Activated naive CD8-positive, alpha-beta T cell treated with anti-CD3 and anti-CD28 coated beads for 36 hours (primary cell): Measurements from ENCODE around the gene ANKRD27. TPM values are rescaled to one million over a fixed set of nuclear protein-coding genes. Genes with fewer than 3 reads are reported as not detected.
A peak's percentile ranks its signal among the peaks of the same experiment; 100 is the strongest.

Source experiments
- DNase-seq: peaks from one replicate; pipeline ENCODE4 v3.0.0; 2021
- H3K27ac Mint-ChIP-seq: one replicate; pipeline ENCODE4 v1.8.0; 2022; ENCODE audit warnings: mild to moderate bottlenecking, moderate library complexity, mixed read lengths
- H3K27me3 Mint-ChIP-seq: one replicate; pipeline ENCODE4 v1.8.0; 2022; ENCODE audit warnings: mild to moderate bottlenecking, mixed read lengths
- H3K36me3 Mint-ChIP-seq: one replicate; pipeline ENCODE4 v1.8.0; 2021; ENCODE audit warnings: mild to moderate bottlenecking, mixed read lengths
- H3K4me1 Mint-ChIP-seq: one replicate; pipeline ENCODE4 v1.8.0; 2021; ENCODE audit warnings: mixed read lengths
- H3K4me3 Mint-ChIP-seq: one replicate; pipeline ENCODE4 v1.8.0; 2022; ENCODE audit warnings: mild to moderate bottlenecking, moderate library complexity, mixed read lengths
- H3K9me3 Mint-ChIP-seq: one replicate; pipeline ENCODE4 v1.8.0; 2022; ENCODE audit warnings: mixed read lengths
- total RNA-seq, 2 experiments: library from RNA; stranded (reverse); gene quantifications; one replicate each; pipeline ENCODE4 v1.2.3, GENCODE V29; 2021

The ANKRD27 gene
- total RNA-seq, 2 experiments from 2014 or later: 27.7 to 29.0 TPM

DNA sequence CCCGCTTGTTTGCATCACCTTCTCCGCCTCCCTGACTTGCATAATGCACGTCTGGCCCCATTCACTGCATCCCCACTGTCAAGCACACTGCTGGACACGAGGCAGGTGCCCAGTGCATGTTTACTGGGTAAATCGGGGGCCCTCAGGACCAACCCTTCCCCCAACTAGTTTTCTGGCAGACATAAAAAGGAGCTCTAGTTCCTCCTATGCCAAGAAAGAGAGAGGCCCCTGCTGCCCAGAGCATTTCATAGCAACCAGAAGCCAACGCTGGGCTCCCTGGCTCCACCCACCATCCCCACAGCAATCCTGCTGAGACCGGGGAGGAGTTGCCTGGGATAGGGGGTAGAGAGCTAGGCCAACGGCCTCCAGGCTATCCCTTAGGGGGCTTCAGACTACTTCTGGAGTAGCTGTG lies 23.2 kb downstream of the ANKRD27 start:
- peaks cover 10% of the 10 kb centered on the region for H3K4me1 Mint-ChIP-seq
- no peak overlapping the region for H3K4me3 Mint-ChIP-seq
- no peaks in the 10 kb centered on the region for H3K27me3 Mint-ChIP-seq
- H3K36me3 Mint-ChIP-seq: peaks cover 26% of the 10 kb centered on the region
- no peak for DNase-seq
- no peak overlapping the region for H3K27ac Mint-ChIP-seq
- no peaks in the 10 kb centered on the region for H3K9me3 Mint-ChIP-seq

DNA sequence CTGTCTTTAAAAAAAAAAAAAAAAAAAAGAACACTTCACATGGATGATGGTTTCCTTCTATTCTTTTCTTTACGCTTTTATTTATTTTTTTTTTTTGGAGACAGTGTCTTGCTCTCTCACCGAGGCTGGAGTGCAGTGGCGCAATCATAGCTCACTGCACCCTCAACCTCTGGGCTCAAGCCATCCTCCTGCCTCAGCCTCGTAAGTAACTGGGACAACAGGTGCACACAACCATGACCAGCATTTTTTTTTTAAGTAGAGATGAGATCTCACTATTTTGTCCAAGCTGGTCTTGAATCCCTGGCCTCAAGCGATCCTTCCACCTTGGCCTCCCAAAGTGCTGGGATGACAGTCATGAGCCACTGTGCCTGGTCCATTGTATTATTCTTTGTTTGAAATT lies 24.3 kb downstream of the ANKRD27 start:
- Mint-ChIP-seq H3K4me3 (no peak overlapping the region), H3K36me3 (peaks cover 28% of the 10 kb centered on the region), H3K27ac (no peak overlapping the region), H3K9me3 (no peaks in the 10 kb centered on the region), H3K27me3 (no peaks in the 10 kb centered on the region), H3K4me1 (peaks cover 16% of the 10 kb centered on the region)
- DNase-seq: no peak

DNA sequence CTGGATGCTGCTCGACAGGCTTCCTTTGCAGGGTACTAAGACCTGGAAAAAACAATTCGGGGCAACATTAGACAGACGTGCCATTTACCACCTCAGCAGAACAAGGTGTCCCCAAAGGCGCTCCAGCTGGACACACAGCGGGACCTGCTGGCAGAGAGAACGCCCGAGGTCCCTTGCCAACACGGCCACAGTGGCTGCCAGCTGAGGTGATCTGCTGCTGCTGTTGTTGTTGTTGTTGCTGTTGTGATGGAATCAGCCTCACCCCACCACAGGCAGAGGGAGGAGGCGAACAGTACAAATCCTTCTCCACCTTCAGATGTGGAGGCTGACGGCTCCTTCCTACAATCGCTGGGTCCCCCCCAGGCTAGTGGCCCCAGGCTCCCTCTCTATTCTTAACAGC lies 25.2 kb downstream of the ANKRD27 start:
- Mint-ChIP-seq H3K27ac (no peak overlapping the region), H3K27me3 (no peaks in the 10 kb centered on the region), H3K36me3 (peaks cover 26% of the 10 kb centered on the region)

DNA sequence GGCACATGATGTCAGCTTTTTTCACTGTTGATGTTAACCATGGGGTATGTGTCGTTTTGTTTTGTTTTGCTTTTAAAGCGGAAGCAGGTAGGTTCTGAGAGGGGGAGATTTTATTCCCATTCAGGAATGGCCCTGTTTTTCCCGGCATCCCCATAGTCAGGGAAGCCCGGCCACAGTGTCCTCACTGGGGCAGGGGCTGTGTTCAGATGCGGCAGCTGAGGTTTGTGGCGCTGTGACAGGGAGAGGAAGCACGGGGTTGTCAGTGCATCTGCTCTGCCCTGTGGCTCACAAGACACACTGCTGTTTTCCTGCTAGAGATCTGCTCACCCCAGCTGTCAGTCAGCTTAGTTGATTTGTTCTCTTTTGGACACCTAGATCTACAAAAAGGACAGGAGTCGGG lies 27.6 kb downstream of the ANKRD27 start:
- Mint-ChIP-seq H3K27ac (no peak overlapping the region), H3K9me3 (no peaks in the 10 kb centered on the region), H3K4me1 (peaks cover 33% of the 10 kb centered on the region), H3K27me3 (no peaks in the 10 kb centered on the region), H3K36me3 (peaks cover 40% of the 10 kb centered on the region), H3K4me3 (no peak overlapping the region)
- DNase-seq: no peak

More for the DNA sequence above, 25.2 kb downstream of the ANKRD27 start:
- H3K9me3 Mint-ChIP-seq: no peaks in the 10 kb centered on the region
- peaks cover 16% of the 10 kb centered on the region for H3K4me1 Mint-ChIP-seq
- H3K4me3 Mint-ChIP-seq: no peak overlapping the region
- DNase-seq: no peak

DNA sequence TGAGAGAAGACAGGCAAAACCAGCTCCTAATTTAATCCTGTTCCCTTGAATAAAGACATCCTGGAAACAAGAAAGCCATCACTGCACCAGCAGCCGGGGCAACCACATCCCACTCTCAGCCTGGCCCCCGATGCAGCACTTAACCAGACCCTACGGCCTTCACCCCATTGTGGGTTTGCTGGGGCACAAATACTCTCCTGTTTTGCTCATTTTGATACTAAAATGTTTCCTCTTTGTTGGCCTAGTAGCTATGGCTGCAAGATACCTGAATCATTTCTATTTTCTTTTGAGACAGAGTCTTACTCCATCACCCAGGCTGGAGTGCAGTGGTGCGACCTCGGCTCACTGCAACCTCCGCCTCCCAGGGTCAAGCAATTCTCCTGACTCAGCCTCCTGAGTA lies 28.4 kb downstream of the ANKRD27 start:
- Mint-ChIP-seq H3K27me3 (no peaks in the 10 kb centered on the region), H3K27ac (no peak overlapping the region), H3K4me1 (peaks cover 39% of the 10 kb centered on the region), H3K36me3 (peaks cover 48% of the 10 kb centered on the region), H3K9me3 (no peaks in the 10 kb centered on the region), H3K4me3 (no peak overlapping the region)
- peak; percentile 39 for DNase-seq

DNA sequence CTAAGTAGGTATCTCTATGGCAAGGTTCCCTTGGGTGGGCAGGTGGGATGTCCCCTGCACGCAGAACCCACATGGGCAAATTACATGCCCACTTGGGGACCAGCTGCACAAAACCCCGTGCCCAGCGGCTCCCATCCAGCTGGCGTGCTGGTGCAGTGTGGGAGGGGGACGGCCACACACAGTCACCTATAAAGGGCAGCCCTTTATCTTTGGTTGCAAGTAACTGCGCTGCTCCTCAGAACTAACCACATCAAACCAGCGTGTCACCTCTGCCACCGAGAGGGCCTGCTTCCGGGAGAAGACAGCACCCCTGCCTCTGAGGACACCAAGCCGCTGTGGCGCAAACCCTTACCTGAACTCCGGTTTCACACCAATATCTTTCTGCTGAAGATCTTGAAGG lies 32.2 kb downstream of the ANKRD27 start:
- H3K4me3 Mint-ChIP-seq: no peak overlapping the region
- no peak overlapping the region for H3K27ac Mint-ChIP-seq
- H3K4me1 Mint-ChIP-seq: peaks cover 39% of the 10 kb centered on the region
- DNase-seq: peak; percentile 77
- H3K9me3 Mint-ChIP-seq: no peaks in the 10 kb centered on the region
- peaks cover 58% of the 10 kb centered on the region for H3K36me3 Mint-ChIP-seq
- H3K27me3 Mint-ChIP-seq: no peaks in the 10 kb centered on the region

DNA sequence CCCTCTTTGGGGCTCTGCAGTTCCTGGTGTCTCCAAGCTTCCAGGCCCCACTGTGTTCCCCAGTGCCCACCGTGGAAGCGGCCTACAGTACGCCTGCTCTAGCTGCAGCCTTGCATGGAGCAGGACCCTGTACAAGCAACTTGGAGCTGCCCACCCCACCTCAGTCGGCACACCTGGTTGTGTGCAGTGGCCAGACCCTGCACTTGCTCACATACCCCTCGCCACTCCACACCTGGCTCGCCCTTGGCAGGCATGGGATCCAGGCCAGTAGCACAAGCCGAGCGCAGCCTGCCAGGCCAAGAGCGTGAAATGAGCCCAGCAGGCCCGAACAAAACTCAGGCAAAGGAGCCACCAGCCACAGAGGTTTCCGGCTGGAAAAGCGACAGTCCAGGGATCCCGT lies 36.4 kb downstream of the ANKRD27 start:
- Mint-ChIP-seq H3K9me3 (no peaks in the 10 kb centered on the region), H3K27ac (no peak overlapping the region), H3K4me1 (peaks cover 18% of the 10 kb centered on the region), H3K36me3 (peaks cover 34% of the 10 kb centered on the region), H3K4me3 (no peak overlapping the region), H3K27me3 (no peaks in the 10 kb centered on the region)
- DNase-seq: no peak

DNA sequence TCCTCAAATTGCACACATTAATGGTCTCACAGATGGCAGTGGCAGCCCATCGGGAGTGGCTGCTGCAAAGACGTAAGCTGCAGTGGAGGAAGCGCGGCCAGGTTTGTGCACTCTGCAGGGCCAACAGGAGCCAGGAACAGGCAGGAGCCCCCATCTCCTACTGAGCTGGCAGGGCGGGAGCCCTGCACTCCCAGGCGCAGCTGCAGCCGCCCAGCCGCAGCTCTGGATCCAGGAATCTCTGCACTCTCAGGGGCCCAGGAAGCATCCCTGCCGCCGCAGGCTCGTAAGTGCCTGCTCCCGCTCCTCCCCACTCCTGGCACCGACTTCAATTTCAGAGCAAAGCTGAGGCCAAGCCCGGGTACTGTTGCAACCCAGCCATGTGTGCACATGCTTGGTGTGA lies 37.5 kb downstream of the ANKRD27 start:
- Mint-ChIP-seq H3K4me3 (no peak overlapping the region), H3K4me1 (peaks cover 8% of the 10 kb centered on the region), H3K36me3 (peaks cover 27% of the 10 kb centered on the region), H3K27ac (no peak overlapping the region), H3K9me3 (no peaks in the 10 kb centered on the region), H3K27me3 (no peaks in the 10 kb centered on the region)
- no peak for DNase-seq

DNA sequence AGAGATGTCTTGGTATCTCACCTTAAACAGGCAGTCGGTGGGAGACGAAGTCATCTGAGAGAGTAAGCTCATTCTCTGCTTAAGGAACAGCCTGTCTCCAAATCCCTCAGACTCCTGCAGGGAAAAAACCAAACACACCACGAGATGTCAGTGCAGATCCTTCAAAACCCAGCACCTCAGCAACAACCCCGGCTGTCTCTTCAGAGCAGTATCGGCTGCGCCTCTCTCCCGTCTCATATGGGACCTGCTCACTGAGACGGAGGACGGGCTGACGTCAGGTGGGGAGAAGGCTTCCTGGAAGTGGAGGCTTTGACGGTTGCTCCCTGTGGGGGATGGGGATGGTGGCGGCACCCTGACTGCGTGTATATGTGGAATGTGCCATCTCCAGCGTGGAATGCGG lies 43.6 kb downstream of the ANKRD27 start:
- H3K27me3 Mint-ChIP-seq: no peaks in the 10 kb centered on the region
- DNase-seq: no peak
- H3K9me3 Mint-ChIP-seq: no peaks in the 10 kb centered on the region
- no peaks in the 10 kb centered on the region for H3K4me1 Mint-ChIP-seq
- H3K27ac Mint-ChIP-seq: no peak overlapping the region
- no peak overlapping the region for H3K4me3 Mint-ChIP-seq
- no peaks in the 10 kb centered on the region for H3K36me3 Mint-ChIP-seq

DNA sequence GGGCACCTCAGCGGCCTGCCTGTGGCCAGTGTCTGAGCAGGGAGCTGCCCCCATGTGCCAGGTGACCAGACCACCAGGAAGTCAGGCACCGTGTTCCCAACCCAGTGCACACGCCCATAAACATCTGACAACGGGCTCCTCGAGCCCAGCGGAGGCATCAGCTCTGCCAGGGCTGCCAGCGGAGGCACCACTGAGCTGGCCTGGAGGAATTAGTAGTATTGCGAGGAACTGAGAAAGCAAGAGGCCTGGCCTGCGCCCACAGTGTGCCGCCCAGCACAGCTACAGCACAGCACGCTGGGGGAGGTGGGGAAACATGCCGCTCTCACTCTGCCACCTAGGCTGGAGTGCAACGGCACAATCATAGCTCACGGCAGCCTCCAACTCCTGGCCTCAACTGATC lies 44.6 kb downstream of the ANKRD27 start:
- H3K4me3 Mint-ChIP-seq: no peak overlapping the region
- no peaks in the 10 kb centered on the region for H3K4me1 Mint-ChIP-seq
- H3K9me3 Mint-ChIP-seq: no peaks in the 10 kb centered on the region
- H3K36me3 Mint-ChIP-seq: no peaks in the 10 kb centered on the region
- H3K27ac Mint-ChIP-seq: no peak overlapping the region
- DNase-seq: no peak
- no peaks in the 10 kb centered on the region for H3K27me3 Mint-ChIP-seq

DNA sequence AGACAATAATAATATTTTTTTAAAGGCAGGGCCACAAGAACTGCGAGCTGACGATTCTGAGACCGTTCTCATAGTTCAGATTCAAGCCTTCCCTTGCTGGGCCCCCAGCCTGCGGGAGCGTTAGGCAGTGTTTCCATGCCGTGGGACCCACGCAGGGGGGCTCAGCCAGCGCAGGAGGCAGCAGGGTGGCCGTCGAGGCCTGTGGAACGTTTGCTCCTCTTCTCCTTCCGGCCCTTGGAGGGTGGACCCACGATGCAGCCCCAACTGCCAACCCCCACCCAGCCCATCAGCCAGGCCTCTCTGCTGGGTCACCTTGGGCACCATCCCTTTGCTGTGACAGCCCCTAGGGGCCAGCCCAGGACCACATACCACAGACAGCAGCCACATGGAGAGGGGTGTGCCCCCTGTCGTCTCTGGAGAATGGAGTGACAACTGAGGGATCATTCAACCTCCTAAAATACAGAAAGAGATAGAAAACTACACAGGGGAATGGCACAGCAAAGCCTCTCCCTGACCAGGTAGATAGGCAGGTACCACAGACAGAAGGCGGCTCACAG lies 47.2 kb downstream of the ANKRD27 start:
- Mint-ChIP-seq H3K4me1 (no peaks in the 10 kb centered on the region), H3K36me3 (peaks cover 3% of the 10 kb centered on the region), H3K27ac (no peak overlapping the region), H3K27me3 (no peaks in the 10 kb centered on the region), H3K9me3 (no peaks in the 10 kb centered on the region), H3K4me3 (no peak overlapping the region)
- no peak for DNase-seq

DNA sequence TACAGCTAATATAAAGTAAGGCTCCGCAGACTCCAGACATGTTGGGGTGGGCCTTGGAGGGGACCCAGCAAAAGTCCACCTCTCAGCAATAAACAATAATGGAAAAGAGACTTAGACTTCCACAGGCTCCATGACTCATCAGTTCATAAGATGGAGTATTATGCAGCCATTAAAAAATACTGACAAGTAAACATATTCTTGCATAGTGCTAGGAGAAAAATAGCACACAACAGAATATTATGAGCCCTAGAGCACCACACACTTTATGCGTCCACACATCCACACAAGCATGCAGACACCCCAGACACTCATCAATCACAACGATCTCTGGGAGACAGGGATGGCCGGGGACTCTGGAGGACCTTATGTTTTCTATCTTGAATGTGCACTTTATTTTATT lies 48.0 kb downstream of the ANKRD27 start:
- Mint-ChIP-seq H3K27ac (no peak overlapping the region), H3K27me3 (no peaks in the 10 kb centered on the region), H3K36me3 (peaks cover 3% of the 10 kb centered on the region), H3K4me3 (no peak overlapping the region), H3K9me3 (no peaks in the 10 kb centered on the region), H3K4me1 (no peaks in the 10 kb centered on the region)
- no peak for DNase-seq

DNA sequence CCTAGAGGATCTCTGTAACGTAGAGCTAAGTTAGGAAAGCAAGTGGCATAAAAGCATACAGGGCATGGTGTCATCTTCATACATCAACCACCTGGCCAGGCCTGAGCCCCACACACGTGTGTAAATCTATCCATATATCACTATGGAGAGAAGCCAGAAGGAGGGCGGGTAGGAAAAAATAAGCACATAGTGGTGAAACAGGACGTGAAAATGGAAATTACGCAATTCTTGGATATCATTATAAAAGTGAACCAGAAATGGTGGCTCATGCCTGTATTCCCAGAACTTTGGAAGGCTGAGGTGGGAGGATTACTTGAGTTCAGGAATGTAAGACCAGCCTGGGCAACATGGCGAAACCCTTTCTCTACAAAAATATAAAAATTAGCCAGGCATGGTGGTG lies 50.6 kb downstream of the ANKRD27 start:
- no peaks in the 10 kb centered on the region for H3K27me3 Mint-ChIP-seq
- H3K4me3 Mint-ChIP-seq: no peak overlapping the region
- no peaks in the 10 kb centered on the region for H3K4me1 Mint-ChIP-seq
- peaks cover 7% of the 10 kb centered on the region for H3K36me3 Mint-ChIP-seq
- no peak overlapping the region for H3K27ac Mint-ChIP-seq
- no peaks in the 10 kb centered on the region for H3K9me3 Mint-ChIP-seq
- DNase-seq: no peak

DNA sequence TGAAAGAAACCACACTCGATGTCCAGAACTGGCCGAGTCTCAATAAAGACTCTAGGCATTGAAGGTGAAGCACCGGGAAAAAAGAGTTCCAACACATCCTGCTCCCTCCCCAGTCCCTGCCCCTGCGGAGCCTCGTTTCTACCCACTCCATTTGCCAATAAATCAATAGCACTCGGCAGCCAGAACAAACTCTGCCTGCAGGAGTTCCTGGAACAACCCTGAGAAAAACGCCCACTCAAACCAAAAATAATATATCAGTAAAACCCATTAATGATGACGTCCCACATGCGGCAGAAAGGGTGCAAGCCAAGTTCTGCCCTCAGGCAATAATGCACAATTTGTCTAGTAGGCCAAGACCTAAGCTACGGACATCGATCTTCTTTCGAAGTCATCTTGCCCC lies 53.0 kb downstream of the ANKRD27 start:
- H3K9me3 Mint-ChIP-seq: no peaks in the 10 kb centered on the region
- no peak overlapping the region for H3K4me3 Mint-ChIP-seq
- no peak for DNase-seq
- H3K27me3 Mint-ChIP-seq: no peaks in the 10 kb centered on the region
- H3K36me3 Mint-ChIP-seq: peaks cover 11% of the 10 kb centered on the region
- no peak overlapping the region for H3K27ac Mint-ChIP-seq
- H3K4me1 Mint-ChIP-seq: no peaks in the 10 kb centered on the region

DNA sequence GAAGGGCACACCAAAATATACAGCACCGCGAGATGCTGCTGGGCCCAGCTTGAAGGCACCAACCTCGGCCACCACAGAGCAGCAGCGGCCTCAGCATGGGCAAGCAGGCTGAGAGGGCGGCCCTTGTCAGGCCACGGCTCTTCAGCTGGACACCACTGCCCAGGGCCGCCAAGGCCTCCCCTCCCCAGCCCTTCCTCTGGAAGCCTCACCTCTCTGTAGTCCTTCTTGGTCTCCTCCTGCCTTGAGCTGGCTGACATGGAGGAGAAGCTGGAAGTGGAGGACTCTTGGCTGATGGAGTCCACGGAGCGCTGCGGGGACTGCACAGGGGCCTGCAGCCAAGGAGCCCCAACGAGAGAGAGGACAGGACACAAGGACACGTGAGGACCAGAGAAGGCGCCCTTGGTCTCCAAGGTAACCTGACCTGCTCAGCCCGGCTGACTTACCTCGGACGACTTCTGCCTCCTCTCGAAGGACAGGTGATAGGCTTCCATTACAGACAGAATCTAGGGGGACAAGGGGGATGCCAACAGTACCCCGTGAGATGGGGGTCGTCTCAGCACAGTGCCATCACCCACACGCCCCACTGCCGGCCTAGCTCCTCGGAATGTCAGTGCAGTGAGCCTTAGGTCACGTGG lies 55.8 kb downstream of the ANKRD27 start:
- H3K27me3 Mint-ChIP-seq: no peaks in the 10 kb centered on the region
- no peaks in the 10 kb centered on the region for H3K4me1 Mint-ChIP-seq
- H3K9me3 Mint-ChIP-seq: no peaks in the 10 kb centered on the region
- no peak for DNase-seq
- H3K27ac Mint-ChIP-seq: no peak overlapping the region
- H3K36me3 Mint-ChIP-seq: peaks cover 18% of the 10 kb centered on the region
- H3K4me3 Mint-ChIP-seq: no peak overlapping the region

DNA sequence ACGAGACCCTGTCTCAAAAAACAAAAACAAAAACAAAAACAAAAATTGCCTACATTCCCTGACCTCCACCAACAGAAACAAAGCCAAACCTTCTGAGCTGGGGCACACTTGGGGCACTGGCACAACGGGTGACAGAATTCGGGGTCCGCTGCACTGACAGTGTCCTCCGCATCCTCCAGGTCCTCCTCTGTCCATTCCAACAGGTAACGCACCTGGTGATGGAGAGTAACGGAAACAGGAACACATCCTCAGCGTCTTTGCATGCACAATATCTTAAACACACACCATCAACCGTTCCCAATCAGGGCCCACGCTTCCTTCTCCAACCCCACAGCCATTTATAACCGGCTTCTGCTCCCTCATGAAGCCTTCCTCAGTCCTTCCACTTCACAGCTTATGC lies 59.4 kb downstream of the ANKRD27 start:
- Mint-ChIP-seq H3K27me3 (no peaks in the 10 kb centered on the region), H3K9me3 (no peaks in the 10 kb centered on the region), H3K4me3 (no peak overlapping the region), H3K4me1 (no peaks in the 10 kb centered on the region), H3K27ac (no peak overlapping the region), H3K36me3 (peaks cover 24% of the 10 kb centered on the region)
- DNase-seq: no peak
